GM21825 (cell line): ENCODE data around the gene ANK3.

Experiments
- ATAC-seq: cut with Tn5 transposase; IDR thresholded peaks from one replicate; pipeline ENCODE4 v1.9.1; 2021; ENCODE audit warnings: mild to moderate bottlenecking, moderate library complexity; ENCODE audit not compliant: unreplicated experiment

Gene ANK3

DNA sequence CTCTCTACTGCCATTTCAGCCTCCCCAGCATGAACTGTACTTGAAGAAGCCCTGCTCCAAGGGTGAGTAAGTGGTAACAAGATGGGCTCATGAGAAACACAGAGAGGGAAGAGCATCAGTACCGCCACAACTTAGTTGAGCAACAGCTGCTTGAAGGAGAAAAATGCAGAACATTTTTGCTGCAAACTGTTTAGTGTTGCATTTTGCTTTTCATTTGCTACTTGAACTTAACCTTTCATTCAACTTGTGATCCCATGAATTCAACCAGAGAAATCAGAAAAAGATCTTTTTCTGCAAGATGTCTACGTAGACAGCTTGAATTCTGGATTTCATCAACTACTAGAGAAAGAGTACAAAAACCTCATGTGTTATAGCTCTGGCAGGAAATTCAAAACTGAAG, 40.7 kb downstream of the ANK3 start:
- ATAC-seq: no peak

DNA sequence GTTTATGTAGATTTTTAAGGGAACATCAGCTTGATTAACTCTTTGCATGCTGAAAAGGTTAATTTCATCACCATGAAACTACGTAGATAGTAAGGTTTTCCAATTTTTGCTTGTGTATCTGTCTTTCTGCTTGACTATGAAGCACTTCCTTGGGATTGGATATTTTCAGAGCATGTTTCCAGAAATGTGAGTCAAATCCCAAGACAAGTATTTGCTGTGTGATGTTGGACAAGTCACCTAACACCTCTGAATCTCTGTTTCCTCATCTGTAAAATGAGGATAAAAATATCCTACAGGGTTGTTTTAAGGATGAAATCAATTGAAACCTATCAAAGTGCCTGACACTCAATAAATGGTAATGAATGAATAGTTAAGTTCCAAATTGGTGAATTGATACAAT, 42.4 kb downstream of the ANK3 start:
- ATAC-seq: no peak

DNA sequence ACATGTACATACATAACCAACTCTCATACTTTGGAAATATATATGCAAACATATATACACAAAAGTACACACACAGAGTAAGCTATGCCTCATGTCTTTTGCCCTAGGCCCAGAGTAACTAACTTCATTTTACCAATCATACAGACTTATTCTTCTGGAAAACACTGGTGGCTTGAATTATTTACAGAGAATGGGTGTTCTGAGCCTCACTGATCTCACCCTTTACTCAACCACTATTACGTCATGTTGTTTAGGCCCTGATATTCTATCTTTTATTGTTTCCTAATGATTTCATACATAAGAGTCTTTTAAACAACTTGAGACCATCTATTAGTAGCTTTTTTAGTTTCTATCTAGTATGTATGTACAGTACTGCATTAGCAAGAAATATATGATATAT, 43.0 kb downstream of the ANK3 start:
- ATAC-seq: no peak

DNA sequence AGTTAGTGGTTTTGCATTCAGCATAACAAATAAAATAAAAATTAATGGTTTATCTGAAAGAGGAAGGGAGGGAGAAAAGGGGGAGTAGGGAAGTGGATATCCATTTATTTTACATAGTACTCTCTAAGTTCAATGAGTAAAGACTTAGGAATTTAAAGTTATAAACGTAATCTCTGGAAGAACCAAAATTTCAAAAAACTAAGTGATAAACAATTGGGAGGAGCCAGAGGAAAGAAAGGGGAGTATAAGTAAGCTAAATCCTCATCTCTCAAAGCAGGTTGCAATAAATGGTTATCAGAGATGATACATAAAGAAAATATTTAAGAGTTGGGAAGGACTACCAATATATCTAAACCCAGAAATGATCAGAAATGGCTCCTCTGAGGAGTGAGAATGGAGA, 46.4 kb downstream of the ANK3 start:
- no peak for ATAC-seq

DNA sequence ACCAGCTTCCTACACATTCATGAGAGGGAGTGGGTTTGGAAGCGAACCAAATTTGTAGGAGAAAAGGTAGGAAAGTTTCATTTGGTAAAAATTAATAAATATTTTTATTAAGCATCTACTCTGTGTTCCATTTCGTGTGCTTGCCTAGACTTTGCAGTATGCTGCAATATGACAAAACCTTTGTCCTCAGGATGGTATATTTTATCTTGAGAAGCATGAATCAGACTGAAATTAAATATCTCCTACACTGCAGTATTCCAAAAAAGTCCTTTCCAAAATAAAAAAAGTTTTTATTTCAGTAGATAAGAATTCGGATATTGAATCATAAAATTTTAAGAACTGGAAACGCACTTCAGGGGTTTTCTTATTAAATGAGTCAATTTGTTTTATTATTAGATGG, 47.7 kb downstream of the ANK3 start:
- ATAC-seq: no peak

DNA sequence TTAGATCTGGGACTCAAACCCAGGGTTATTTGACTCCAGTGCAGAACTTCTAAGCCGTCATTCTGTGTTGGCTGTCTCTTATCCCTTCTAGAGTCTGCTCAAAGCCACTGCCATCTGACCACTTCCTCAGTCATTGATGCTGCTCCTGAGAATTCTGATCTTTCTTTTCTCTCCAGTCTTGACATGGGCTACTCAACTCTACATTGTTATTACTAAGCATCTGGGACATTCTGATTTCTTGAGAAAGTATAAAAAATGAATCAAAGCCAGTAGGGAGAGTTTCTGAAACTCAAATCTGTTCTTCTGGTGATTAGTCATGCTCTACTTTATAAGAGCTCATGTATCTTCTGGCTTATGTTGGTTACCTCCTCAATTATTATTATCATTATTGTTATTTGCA, 48.7 kb downstream of the ANK3 start:
- no peak for ATAC-seq

DNA sequence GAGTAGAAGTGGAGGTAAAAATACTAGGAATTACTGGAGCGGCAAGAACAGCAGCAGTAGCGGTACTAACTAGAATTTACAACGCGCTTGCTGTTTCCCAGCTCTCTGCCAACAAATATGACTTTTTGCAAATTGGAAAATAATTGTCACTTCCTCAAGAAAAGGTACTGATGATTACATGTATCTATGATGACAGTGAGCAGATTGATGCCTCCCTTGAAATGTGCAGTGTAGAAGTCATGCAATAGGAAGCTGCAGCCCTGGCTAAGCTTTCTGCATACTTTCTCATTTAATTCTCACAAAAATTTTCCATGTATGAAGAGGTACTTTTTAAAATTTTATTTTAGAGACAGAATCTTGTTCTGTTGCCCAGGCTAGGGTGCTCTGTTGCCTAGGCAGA, 49.9 kb downstream of the ANK3 start:
- no peak for ATAC-seq

DNA sequence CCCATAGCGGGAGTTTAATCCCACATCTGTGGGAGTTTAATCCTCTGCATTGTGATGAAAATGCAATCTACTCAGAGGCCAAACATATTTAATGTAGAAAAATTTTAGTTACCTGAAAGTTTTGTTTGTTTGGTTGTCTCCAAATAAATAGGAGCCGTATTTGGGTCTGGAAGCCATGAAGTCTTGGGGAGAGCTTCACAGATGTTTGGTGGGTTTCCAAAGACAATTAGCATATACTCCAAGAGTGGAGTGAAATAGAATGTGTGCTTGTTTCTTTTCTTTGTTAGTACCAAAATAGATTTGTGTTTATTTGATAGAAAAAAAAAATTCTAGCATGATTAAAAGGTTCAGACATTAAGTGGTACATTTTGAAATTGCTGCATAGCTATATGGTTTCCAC, 50.9 kb downstream of the ANK3 start:
- no peak for ATAC-seq

DNA sequence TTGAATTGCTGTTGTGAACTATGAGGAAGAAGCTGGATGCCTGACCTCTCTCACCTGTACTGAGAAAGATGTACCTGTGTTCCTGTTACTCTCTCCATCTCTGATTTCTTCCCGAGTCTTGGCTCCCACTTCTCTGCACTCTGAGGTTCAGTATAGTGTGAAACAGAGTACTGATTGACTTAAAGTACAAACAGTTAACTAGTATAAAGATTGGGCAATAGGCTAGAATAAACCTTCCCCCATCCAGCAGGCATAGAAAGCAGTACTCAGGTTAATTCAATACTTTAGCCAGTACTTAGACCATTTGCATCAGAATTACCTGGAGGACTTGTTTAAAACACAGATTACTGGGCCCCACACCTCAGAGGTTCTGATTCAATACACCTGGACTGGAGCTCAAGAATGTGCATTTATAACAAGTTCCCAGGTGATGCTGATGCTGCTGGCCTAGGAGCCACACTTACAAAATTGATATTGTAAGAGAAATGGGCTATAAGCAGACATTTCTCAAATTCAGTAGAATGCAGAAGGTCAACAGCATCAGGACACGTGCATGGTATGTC, 51.6 kb downstream of the ANK3 start:
- no peak for ATAC-seq

DNA sequence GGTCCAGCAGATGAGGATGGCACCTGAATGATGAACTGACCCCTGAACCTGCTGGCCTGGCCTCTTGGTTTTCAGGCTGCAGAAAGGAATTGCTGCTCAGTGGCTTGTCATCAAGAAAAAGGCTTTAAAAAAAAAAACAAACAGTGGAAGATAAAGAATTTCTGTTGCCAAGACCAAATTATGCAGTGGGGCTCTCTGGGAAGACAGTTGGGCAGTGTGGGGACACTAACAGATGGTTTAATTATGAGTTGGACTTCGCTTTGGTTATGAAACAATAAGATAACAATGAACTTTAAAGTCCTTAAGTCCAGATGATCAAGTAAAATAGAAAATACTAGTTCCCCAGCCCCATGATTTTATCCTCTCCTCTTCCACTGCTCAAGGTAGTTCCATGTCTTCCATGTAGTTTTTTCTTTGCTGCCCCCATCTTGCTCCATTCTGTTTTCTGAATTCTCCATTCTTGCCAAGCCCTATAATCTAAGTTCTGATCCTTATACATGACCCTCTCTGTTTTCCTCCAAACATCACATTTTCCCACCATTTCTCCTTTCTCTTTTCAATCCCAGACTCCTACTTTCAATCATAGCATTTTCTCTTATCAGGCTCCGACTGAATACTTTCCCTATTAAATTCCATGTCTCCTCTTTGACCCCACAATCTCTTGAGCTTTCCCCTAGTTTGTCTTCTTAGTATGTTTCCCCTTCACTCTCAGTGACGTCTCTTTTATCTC, 52.6 kb downstream of the ANK3 start:
- ATAC-seq: no peak

DNA sequence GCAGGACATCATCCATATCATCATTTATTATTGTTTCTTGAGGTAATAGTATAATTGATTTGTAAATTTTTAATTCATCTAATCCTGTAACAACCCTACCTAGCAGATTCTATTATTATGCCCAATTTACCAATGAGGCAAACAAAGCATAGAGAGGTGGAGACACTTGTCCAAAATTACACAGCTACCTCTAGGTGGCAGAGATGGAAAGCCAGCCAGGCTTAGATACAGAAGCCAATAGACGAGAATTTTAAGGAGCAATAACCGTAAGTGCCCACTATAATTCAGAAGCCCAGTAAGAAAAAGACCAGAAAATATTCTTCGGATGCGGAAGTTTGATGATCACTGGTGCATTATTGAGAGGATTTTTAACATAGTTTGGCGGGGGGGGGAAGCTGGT, 54.0 kb downstream of the ANK3 start:
- no peak for ATAC-seq

DNA sequence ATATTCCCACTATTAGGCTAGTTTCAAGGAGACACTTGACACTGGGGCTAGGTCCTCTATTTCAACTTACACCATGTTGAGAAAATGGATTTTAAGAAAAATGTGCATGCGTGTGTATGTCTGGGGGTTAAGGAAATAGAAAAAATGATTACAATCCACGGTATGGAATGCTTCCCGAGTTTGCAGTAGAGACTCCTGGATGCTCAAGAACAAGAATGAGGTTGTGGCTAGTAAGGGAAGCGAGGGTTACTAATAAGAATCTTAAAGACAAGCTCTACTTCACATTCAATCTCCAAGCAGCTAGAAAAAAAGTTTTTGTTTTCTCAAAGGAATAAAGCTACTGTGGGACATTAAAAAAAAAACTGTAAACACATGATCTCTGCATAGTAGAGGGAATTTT, 54.7 kb downstream of the ANK3 start:
- ATAC-seq: no peak

DNA sequence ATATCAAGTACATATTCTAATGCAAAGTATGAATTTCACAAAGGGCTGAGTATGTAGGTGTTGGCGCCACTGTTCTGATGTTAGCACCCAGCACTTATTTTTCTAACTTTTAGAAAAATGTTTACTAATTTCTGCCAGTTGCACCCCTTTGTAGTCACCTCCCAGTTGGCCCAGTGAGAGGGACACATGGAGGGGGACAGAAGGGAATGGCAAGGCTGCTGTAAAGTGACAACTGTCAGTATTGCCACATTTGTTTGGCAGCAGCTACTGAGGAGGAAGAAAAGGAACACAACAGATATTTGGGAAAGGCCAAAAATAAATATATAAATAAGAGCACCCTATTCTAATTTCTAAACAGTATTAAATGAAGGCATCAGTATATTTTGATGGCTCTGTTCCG, 57.3 kb downstream of the ANK3 start:
- no peak for ATAC-seq

DNA sequence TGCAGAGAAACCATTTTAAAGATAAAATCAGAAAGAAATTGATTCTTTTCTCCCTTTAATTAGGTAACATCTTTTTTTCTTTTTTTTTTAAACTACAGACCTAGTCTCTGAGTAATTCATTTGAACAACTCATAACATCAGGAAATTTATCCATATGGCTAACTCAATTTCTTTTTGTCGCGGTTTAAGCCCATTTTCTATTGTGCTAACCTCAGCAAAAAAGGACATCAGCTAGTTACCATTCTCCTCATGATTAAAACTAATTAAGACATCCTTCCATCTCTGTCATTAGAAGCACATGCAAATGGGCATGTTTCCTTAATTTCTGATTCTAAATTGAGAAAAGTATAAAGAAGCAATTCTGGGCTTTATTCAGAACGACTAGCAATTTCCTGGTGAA, 57.8 kb downstream of the ANK3 start:
- ATAC-seq: no peak

DNA sequence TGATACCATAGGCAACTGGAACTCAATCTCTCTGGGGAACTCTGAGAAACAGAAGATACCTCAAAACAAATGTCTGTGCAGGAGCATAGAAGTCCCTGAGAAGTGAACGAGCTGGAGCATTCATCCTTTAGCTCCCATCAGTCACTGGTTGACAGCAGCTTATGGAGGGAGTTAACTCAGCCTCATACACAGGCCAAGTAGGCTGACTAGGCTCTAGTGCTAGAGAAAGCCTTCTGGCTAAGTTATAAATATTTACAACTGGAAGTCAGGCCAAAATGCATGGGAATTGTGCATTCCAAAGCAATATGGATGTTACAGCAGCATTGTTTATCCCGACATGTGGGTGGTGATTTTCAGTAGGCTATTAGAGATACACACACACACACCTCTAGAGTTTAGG, 66.5 kb downstream of the ANK3 start:
- ATAC-seq: no peak

DNA sequence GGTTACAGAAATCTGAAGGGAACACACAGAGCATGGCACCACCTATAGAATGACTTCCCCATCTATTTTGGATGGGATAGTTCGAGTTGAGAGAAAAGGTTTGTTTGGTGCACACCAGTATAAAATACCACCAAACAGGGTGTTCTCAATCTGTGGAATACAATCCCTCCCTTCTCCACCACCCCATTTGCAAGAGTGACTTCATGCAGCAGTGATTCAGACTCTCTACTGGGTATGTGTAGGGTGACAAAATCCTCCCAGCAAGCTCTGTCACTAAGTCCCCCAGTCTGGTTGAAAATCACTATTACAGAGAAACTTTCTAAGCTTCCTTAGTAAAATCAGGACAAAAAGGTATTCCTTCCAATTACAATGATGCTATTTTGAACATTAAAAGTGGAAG, 69.0 kb downstream of the ANK3 start:
- no peak for ATAC-seq

DNA sequence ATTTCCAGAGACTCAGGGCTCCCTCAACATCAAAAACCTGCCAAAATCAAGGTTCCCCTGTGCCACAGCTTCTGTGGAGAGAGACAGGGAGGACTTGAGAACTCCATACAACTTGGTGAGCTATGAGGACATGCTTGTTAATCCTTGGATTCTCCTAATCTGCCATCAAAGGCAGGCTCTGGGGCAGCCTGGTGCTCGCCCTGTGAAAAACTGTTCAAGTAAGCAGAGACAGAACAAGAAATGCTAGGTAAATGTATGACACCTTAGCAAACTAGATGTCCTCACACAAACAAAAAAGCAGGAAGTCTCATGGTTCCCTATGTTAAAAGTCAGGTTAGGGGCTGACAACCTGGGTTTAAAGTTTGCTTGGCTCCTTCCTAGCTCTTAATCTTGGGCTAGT, 73.6 kb downstream of the ANK3 start:
- ATAC-seq: no peak

DNA sequence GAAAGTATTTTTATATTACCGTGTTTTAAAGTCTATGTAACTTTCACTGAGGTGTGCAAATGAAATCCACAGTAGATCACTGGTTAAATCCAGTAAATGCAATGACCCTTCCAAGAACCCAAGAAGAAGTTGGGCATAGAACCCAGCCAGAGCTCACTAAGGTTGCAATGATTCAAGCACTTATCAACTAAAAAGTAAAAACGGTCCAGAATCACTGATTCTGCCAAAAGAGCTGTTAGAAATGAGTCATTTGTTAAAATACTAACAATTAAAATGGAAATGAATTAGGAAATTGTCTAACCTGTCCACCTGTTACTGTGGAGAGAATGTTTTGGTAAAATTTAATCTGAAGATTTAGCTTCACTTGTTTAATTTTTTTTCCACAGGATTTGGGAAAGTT, 74.4 kb downstream of the ANK3 start:
- ATAC-seq: no peak

DNA sequence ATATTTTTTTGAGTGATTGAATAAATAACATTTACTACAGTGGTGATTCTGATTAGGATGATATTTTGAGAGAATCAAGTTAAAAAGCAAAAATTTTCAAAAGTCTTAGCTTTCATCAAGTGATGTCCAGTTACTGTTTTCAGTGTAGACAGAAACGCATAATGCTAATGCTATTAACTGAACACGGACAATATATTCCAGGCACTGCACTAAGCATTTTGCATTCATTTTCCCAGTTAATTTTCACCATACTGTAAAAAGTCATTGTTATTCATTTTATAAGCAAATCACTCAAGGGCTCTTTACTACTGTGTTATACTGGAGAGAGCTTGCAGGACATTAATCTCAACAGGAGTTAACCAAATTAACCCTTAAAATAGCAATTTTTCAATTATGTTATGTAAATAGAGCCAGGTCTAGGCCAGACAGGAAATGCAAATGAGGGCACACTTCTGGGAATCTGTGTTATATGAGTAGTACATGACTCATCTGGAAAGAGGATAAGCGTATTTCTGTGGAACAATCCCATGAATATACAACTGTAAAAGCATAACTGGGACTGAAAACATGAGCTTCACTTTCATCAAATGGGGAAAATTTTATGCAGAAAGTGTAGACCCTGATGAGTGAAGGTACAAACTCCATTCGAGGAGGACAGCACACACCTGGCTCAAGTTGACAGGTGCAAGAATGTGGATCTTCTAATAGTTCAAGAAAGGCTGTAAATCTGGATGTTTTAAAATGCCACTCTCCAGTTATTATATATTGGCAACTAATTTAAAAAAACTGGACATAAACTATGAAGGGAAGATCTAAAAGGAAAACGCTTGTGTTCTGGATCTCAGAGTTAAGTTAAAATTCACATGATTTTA, 75.4 kb downstream of the ANK3 start:
- ATAC-seq: no peak

DNA sequence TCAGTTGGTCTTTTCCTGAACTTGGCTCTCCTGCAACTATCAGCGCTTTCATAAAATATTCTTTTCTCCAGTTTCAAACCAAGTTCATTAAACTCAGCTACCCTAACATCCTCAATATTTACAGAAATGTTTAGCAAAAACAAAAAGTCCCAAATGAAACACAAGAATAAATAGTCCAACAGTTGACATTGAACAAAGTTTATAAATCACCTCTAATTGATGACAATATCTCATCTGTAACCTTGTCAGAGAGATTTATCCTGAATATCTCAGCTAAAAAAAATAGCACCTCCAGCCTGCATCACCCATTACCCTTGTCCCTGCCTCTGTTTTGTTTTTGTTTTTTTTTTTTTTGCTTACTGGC, 76.1 kb downstream of the ANK3 start:
- no peak for ATAC-seq

DNA sequence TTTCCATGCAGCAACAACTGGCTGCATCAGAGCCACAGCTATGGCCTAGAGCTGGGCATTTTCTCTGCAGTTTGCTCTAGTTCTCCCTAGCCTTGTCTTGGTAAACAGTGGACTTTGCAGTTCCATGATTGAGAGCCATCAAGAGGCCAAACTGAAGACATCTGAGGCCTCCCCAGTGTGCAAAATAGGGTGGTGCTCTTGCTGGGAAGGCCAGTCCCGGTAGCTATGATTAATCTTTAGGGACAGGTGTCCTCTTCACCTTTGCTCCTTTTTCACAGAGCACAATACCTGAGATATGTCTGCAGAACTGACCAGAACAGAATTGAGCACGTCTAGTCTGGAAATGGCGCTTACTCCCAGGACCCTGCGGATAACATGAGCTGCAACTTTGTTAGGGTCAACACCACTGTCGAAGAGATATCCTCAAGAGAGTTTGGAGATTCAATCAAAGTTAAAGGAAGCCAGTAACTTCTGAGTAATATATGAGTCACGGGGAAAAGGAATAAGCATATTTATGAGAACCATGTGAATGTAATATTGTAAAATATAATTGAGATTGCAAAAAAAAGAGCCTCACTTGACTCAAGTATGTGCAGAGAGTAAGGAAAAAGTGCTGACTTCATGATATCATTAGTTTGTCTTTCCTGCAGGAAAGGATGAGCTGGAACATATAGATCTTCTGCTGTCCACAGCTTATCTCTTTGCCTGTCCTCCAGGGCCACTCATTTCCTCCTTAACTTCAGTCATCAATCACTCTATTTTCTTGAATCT, 76.7 kb downstream of the ANK3 start:
- ATAC-seq: no peak

DNA sequence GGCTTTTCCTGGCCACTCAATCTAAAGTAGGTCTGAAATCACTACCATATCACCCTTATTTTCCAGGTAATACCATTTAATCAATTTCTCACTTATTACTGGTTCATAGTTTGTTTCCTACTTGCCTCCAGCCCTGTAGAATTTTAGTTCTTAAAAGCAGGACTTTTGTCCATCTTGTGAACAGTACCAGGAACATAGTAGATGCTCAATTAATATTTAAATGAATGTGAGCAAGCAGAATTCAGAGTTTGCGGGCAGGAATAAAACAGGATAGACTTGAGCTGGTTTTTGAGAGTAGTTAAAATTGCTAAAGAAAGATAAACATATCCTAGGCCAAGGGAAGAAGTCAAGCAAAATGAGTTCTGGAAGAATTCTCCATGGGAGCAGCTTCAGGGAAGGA, 77.9 kb downstream of the ANK3 start:
- ATAC-seq: no peak
